GM19099 (cell line): ENCODE data around the gene NFIA.

Experiments used
- POLR2A ChIP-seq: IDR thresholded peaks from 3 replicates; pipeline ENCODE4 v1.6.1; 2011; ENCODE audit warnings: low read depth; ENCODE audit not compliant: insufficient read length; ENCODE audit errors: extremely low read depth

The NFIA gene

DNA sequence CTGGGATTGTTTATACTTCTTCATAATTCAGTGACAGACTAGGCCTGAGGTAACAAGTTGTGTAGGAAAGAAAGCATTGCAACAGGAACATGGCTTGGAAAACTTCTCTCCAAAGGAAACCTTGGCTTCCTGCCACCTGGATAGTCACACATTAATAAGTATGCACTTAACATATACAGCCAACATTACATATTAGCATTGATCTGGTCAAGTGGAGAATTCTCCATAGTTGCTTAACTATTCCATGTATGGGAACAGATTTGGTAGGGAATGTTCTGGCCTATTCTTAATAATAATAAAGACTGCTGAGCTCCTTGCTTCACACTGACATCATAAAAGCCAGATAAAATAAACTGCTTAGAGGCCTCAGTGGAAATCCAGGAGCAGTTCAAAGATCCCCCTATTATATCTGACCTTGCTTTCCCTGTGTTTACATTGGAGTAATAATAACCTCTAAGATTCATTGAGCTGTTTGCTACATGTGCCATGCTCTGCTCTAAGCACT lies 27.2 kb upstream of the NFIA start:
- TF ChIP-seq POLR2A = no peak

DNA sequence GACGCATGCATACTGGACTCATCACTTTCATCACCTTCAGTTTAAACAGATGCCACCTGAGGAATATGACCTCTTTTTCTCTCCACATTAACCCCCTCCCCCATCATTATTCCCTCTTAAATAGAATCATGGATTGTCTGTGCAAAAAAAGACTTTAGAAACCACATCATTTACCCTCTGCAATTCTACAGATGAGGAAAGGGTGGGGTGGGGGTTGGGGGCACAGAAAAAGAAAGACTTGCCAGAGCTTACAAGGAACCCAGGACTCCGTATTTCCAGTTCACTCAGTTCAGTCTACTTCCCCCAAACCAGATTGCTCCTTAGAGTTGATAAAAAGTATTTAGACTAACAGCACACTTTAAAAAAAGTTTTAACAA lies 26.2 kb upstream of the NFIA start:
- TF ChIP-seq POLR2A = no peak

DNA sequence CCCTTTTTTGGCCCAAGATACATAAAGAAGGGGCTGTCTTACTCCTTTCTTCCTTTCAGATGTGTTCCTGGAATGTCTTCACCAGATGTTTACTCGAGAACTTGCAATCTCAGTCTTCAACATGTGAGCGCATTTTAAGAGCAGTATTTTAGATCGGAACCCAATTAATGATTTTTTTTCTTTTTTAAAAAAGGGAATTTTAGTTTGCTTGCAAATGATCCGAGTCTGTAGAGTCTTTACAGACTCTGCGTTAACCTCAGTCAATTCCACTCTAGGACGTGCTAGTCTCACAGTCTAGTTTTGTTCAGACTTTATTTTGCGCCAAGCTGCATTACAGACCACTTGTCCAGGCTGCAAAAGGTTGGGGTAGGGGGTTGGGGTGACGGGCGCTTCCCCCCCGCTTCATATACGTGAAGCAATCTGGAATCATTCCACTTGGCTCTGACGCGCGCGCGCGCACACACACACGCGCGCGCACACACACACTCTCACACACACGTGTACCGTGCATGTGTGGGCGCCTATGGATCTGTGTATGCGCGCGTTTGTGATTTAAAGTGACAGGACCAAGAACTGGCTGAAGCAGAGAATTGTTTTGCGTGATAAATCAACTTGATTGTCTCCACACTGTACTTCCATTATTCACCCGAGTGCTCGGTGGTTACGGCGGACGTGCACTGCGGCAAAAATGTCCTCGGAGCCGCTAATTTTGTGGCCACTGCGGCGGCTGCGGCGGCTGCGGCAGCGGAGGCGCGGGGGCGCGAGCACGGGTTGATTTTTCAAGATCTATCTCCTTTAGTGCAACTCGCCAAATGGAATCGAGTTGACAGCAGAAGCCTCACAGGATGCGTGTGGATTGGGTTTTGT lies 25.6 kb upstream of the NFIA start:
- no peak for TF ChIP-seq POLR2A

DNA sequence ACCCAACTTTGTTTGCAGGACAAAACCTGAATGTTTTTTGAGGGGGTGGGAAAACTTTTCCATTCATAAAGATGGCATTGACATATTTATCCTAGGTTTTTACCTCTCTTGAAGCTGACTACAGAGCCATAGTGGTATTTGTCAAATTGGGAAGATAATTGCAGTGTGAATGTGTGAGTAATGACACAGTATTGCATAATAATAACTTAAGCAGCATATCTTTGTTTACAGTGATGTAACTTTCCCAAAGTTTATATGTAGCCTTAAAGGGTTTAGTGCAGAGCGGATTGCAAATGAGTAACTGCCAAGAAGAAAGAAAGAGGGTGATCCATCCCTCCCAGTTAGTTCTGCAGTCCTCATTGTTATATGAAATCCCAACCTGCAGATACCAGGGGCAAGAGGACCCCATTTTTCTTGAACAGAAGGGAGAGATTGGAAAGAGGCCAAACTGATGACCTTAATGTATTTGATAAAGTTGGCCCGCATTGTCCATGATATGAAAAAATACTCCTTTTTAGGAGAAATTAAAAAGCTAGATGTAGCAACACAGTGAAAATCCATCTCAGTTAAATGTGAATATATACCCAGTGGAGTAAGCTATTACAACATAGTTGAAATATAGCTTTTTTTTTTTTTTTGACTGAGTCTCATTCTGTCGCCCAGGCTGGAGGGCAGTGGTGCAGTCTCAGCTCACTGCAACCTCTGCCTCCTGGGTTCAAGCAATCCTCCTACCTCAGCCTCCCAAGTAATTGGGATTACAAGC lies 23.7 kb upstream of the NFIA start:
- TF ChIP-seq POLR2A = no peak

DNA sequence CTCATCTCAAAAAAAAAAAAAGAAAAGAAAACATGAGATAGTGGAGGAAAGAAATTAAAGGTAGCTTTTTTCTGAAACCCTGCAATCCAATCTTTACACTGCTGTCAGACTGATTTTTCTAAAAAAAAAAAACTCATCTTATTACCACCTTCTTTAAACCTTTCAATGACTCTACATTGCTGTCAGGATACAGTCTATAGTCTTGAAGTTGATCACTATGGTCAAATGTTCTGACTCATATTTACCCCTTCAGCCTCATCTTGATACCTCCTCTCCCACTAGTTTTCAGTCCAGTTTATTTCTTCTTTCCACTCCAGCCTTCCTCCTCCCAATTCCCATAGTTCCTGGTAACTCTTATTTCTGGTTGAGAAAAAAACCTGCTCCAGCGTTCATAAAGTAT lies 17.7 kb upstream of the NFIA start:
- TF ChIP-seq POLR2A = no peak

DNA sequence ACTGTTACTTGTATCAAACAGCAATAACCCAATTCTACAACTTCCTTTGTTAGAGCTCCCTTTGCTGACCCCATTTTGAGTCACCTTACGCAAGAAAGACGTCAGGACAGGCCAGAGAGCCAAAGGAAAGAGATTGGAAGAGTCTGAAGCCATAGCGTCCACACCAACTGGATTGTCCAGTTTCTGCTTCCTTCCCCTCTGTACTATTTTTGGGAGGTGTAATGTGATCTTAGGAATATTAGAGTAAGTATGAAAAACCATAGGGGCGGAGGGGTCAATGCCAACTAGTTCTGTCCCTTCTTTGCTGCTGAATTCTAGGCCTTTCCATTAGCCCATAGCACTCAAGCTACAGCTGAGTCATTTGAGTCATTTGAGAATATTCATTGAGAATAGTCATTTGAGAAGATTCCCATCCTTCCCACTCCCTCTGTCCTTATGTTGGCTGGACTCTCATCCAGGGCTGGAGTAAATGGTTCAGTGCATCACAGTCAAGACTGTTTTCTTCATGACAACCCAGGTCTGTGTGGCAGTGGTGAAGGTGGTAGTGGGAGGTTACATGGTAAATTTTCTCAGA lies 14.8 kb upstream of the NFIA start:
- no peak for TF ChIP-seq POLR2A

DNA sequence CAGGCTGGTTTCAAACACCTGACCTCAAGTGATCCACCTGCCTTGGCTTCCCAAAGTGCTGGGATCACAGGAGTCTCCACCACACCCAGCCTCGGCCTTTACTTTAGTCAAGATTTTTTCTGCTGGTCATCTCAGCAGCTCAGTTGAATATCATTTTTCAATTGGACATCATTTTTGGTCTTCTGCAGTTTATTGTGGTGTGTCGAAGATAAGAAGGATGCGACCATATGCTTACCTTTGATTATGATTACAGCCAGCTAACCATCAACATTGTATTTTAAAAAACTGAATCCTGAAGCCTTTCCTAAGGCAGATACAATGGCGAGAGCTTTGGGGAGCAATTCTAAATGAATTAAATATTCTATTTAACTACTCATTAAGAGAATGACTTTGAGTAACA lies 12.3 kb upstream of the NFIA start:
- TF ChIP-seq POLR2A = no peak

DNA sequence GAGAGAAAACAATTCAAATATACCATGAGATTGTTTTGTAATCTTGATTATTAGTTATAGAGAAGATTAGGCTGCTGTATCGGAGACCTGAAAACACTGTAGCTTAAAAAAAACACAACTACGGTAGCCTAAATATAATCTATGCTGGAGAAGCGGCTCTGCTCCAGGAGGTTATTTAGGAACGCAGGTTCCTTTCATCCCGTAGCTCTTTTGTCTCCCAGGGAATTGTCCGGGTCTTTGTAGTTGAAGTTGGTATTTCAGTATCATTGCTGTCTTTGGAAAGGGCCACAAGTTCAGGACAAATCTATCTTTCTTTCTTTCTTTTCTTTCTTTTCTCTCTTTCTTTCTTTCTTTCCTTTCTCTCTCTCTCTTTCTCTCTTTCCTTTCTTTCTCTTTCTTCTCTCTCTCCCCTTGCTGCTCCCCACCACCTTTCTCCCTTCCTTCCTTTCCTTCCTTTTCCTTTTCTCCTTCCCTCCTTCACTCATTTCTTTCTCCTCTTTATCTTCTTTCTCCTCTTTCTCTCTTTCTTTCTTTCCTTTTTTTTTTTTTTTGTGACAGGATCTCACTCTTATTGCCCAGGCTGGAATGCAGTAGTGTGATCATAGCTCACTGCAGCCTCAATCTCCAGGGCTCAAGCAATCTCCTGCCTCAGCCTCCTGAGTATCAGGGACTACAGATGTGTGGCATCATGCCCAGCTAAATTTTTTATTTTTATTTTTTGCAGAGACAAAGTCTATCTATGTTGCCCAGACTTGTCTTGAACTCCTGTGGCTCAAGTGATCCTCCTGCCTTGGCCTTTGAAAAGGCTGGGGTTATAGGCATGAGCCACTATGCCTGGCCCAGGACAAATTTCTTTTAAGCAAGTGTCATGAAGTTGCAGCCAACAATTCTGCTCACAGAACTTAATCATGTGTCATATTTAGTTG lies 10.9 kb upstream of the NFIA start:
- no peak for TF ChIP-seq POLR2A

DNA sequence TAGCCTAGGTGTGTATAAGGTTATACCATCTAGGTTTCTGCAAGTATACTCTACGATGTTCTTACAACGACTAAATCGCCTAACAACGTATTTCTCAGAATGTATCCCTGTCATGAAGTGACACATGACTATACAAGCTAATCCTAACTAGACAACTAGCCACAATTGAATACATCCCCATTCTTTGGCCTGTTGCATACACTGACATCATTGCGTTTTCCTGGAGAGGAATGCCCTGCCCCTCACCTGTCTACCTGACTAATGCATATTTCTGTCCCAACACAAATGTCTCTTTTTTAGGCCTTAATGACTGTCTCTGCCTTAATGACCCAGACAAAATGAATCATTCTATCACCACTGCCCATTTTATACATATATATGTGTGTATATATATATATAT lies 8.5 kb upstream of the NFIA start:
- no peak for TF ChIP-seq POLR2A

DNA sequence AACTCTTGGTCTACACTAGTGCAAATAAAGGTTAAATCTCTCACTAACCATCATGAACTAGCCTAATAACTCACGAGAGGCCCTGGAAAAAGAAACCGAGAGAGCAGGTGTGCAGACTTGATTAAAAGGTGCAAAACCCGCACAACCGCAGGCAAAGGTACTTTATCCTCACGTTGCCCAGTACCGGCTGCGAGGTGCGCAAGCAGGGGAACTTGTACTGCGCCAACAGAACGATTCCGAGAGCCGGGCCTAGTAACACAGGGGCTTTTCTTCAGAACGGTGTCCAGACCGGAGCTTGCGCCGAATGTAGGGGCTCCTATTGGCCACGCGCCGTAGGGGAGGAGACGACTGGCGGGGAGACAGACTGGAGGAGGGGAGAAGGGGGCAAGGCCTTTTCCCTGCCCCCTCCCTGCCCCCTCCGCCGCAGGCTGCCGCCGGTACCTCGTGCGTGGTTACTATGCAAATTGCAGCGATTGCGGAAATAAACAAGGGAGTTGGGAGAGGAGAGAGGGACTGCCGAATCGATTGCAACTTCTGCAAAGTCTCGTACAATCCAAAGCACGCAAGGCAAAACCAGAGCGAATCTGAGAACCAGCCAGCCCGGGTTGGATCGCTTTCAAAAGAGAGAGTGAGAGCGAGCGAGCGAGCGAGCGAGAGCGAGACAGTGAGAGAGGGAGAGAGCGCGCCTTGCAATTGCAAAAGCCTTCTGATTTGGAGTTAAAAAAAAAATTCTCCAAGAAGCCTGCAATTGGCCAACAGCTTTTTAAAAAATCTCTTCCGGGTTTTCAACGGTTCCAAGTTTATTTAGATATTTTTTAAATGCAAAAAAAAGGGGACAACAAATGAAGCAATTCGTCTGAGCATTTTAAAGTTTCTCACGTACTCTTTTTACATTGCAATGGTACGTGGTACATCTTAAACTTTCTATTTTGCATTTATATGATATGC lies 5.4 kb upstream of the NFIA start:
- TF ChIP-seq POLR2A = no peak

DNA sequence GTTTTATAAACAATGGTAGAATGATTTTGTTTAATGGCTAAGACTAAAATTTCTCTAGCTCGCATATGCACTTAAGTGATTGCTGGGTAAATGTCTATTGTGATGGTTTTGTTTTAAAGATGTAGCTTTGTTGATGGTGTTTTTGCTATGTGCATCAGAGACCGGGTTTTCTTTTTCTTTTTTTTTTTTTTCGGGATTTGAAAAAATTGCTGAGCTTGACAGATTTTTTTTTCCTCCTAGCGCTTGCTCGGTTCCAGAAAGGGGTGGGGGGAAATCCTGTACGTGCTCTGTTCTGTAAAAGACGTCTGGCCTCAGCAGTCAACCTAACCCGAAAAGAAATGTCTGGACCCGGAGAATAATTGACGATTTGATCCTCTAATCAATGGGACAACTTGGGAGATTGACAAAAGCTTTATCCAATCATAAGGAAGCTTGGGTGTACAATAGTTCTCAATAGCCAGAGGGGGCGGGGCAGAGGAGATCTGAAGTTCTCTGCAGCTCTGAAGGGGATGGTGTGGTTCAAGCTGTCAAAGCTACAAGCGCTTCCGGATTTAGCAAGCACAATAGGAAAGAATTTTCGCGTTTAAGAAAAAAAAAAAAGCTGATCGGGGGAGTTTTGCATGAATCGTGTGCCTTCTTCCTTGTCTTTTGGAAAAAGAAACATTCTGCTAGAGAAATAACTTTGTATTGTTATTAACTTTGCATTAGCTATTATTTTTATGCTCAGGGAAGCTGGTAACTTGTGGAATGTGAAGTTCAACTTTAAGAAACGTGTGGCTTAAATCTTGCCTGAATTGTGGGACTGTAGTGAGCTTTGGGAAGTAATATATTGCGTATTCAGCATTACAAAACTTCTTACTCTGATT lies 4.5 kb upstream of the NFIA start:
- no peak for TF ChIP-seq POLR2A

DNA sequence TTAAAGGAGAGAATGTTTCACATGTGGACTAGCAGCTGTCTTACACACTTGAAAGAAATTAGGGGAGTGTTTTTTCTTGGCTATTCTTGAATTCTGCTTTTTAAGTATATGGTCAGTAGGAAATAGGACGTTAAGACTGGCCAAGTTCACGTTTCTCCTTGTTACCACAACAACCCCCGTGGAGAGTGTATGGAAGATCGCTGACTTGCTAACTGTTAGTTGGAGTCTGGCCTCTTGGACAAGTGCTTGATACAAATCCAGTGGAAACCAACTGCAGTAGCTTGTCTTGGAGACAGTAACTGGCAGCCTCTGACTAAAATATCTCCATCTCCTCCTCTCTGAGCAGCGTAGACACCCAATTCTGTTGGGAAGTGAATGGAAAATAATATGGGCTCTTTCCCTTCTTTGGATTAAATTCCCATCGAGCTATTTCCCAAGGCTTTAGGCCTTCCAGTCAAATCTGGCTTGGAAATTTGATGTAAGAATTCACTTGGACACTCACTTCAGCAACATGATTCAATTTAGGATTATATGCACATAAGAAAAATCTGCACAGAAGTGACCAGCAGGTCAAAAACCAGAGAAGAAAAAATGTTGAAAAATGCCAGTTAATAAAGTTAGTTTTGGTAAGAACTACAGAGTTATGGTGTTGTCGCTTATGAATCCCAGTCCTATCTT lies 3.6 kb upstream of the NFIA start:
- no peak for TF ChIP-seq POLR2A

DNA sequence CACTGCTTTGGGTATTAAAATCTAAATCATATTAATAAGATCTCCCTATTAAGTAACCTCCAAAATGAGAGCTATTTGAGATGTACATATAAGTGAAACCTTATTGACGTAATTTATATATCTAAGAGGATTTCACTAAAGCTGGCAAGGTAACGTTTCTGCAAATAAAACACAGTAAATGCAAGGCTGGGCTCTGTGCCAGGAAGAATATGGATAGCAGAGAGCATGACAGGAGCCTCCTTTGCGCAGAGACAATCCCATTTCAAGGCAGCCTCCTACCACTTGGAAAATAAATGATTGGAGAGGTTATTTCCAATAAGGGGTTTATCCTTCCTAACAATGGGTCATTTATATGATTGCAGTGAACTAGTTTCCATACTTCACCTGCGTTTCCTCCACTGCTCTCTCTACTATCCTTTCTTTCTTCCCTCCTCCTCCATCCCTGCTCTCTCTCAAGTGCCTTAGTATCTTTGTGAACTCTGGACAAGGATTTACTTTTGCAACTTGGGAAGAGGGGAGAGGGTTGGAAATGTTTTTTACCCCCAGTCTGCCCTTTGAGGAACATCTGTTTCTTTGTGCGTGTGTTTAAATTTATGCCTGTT lies 3.0 kb upstream of the NFIA start:
- TF ChIP-seq POLR2A = no peak
